Large intestine (tissue), 12 donors: Measurements from ENCODE around the gene C17orf107. TPM values are rescaled to one million over a fixed set of nuclear protein-coding genes. Genes with fewer than 3 reads are reported as not detected.
"Not testable (repeated sequence)": the region's sequence is repeated elsewhere in the genome, so short reads cannot be mapped to it uniquely, and the experiment has no call there.

Experiments
- DNase-seq, 2 donors: peaks; one replicate each; pipeline versions ENCODE4 v3.0.0 to v3.0.0-alpha.2; 2013
- H3K27ac ChIP-seq: one replicate; pipeline ENCODE4 v1.5.1; 2013; ENCODE audit warnings: low read length
- H3K27me3 ChIP-seq: 2 replicates; pipeline ENCODE4 v1.6.1; 2013; ENCODE audit warnings: low read length; ENCODE audit not compliant: control insufficient read depth, insufficient read depth
- H3K36me3 ChIP-seq: 2 replicates; pipeline ENCODE4 v1.6.1; 2013; ENCODE audit warnings: low read length; ENCODE audit not compliant: control insufficient read depth, insufficient read depth
- H3K4me1 ChIP-seq: one replicate; pipeline ENCODE4 v1.6.1; 2013; ENCODE audit warnings: low read length; ENCODE audit not compliant: control insufficient read depth, insufficient read depth
- H3K4me3 ChIP-seq: one replicate; pipeline ENCODE4 v1.5.1; 2013; ENCODE audit warnings: low read length
- H3K9me3 ChIP-seq: one replicate; pipeline ENCODE4 v1.6.1; 2013; ENCODE audit warnings: mild to moderate bottlenecking, low read depth, low read length, moderate library complexity; ENCODE audit not compliant: control insufficient read depth
- WGBS: methylation state at CpG from one replicate; pipeline ENCODE4 v1.1.5; 2013; ENCODE audit warnings: low lambda C conversion rate; ENCODE audit not compliant: insufficient coverage; 5-methylcytosine and 5-hydroxymethylcytosine counted together
- long read RNA-seq, 11 donors: transcript quantifications; one replicate each; lab custom pipeline, GENCODE V29; 2026
- polyA plus RNA-seq: library from polyadenylated mRNA; unstranded; fragments of 120-200 nt; gene quantifications from one replicate; pipeline ENCODE4 v1.2.1, GENCODE V29; 2013

The C17orf107 gene
- polyA plus RNA-seq, result 2.1 TPM
- long read RNA-seq, donor 1, result 0 reads
- long read RNA-seq, donor 2, result 0 reads
- long read RNA-seq, donor 3, result 0 reads
- long read RNA-seq, donor 4, result 0 reads
- long read RNA-seq, donor 5, partial matches to known transcripts, result 0 of 1 reads
- long read RNA-seq, donor 5, other reads (novel, unspliced or antisense), result 0 of 1 reads
- long read RNA-seq, donor 6, result 0 reads
- long read RNA-seq, donor 7, result 0 reads
- long read RNA-seq, donor 8, result 0 reads
- long read RNA-seq, donor 9, result 0 reads
- long read RNA-seq, donor 10, result 0 reads
- long read RNA-seq, donor 11, partial matches to known transcripts, result 0 of 3 reads
- long read RNA-seq, donor 11, other reads (novel, unspliced or antisense), result 0 of 3 reads

DNA sequence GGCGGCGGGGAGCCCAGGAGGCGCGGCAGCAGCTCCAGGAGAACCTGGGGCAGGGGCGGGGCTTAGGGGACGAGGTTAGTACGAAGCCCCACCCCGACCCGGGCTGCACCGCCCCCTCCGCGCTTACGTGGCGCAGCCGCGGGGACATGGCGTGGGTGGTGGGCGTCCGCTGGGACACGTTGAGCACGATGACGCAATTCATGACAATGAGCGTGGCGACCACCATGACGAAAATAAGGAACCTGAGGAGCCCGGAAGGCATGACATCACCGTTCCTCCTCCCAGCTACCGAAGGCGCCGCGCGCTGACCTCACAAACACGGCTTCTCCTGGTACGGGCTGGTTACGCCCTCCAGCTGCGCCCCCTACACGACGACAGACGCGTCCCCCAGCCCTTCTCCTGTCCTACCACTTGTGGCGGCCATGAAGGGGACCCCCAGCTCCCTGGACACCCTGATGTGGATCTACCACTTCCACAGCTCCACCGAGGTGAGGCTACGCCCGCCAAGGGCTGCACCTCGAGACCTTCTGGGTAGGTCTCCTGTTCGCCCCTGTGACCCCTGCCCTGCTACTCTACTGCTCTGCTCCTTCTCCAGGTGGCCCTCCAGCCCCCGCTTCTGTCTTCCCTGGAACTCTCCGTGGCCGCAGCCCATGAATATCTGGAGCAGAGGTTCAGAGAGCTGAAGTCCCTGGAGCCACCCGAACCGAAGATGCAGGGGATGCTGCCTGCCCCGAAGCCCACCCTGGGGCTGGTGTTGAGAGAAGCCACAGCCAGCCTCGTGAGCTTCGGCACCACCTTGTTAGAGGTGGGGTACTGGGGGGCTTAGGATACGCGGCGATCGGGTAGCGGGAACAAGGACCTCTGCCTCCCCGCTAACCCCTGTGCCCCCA is at the start of gene C17orf107:
Gene C17orf107, plus strand, starts transcription at position 196 of the 890 bp plus-strand sequence. Its CDS starts 227 bp downstream, at position 423.
- Histone ChIP-seq H3K27me3 (peaks cover 32% of the 10 kb centered on the region), H3K27ac (no peak within 1 kb of the TSS), H3K4me1 (peaks cover 32% of the 10 kb centered on the region), H3K9me3 (peaks cover 17% of the 10 kb centered on the region), H3K4me3 (peak within 1 kb of the TSS; percentile 58), H3K36me3 (peaks cover 31% of the 10 kb centered on the region)
- WGBS, result no CpG with 5 or more reads among the region's 60 CpGs
- peak; percentile 79 to 85 for DNase-seq

DNA sequence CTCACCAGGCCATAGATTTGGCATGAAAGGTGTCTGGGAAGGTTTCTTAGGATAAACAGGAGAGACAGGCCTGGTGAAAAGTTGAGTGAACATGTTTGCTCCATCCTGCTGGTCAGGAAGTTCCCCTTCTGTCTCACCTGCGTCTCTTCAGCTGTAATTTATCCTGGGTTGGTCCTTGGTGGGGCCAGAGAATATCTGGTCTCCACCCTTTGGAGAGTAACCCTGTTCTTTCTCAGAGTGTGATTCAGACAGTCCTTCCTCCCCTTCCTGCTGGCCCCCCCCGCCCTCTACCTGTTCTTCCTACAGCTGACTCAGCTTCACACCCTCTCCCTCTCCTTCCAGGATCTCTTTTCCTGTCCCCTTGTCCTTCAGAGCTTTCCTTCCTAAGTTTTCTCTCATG is 49.1 kb upstream of the C17orf107 start:
- H3K36me3 ChIP-seq, result peaks cover 13% of the 10 kb centered on the region
- WGBS, result 86% methylated on average over 1 of the region's 2 CpGs
- peaks cover 35% of the 10 kb centered on the region for H3K4me1 ChIP-seq
- H3K4me3 ChIP-seq, result no peak overlapping the region
- DNase-seq, result no peak
- no peaks in the 10 kb centered on the region for H3K9me3 ChIP-seq
- no peaks in the 10 kb centered on the region for H3K27me3 ChIP-seq
- H3K27ac ChIP-seq, result no peak overlapping the region

DNA sequence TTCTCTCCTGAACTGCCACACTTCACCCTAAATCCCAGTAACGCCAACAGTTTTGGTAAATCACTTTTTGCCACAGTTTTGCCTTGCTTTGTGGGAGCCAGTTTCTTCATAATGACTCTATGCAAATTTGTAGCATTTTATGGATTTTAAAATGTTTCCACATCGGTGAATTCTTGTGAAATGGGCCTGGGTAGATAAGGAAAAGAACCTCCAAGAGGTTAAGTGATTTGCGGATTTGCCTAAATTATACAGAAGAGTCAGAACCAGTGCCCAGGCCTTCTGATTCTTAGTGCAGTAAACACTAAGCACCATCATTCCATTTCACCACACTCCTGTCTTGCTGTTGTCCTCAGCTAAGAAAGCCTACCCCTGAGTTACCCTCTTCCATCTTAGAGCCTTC is 48.3 kb upstream of the C17orf107 start:
- Histone ChIP-seq H3K36me3 (peaks cover 13% of the 10 kb centered on the region), H3K9me3 (no peaks in the 10 kb centered on the region), H3K27me3 (no peaks in the 10 kb centered on the region), H3K4me1 (peaks cover 35% of the 10 kb centered on the region), H3K27ac (no peak overlapping the region), H3K4me3 (no peak overlapping the region)
- DNase-seq, result no peak
- 83% methylated on average over 2 of the region's 3 CpGs for WGBS

DNA sequence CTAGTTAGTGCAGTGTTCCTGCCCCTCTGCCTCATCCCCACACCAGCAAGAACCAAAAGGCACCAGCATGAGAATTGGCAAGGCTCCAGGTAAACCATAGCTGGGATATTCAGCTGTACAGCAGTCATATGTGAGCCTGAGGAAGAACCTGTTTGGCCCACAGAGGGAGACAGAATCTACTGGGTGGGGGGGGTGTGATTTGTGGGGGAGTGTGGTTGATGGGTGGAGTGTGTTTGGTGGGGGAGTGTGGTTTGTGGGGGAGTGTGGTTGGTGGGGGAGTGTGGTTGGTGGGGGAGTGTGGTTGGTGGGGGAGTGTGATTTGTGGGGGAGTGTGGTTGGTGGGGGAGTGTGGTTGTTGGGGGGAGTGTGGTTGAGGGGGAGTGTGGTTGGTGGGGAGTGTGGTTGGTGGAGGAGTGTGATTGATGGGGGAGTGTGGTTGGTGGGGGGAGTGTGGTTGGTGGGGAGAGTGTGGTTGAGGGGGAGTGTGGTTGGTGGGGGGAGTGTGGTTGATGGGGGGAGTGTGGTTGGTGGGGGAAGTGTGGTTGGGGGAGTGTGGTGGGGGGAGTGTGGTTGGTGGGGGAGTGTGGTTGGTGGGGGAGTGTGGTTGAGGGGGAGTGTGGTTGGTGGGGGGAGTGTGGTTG is 46.6 kb upstream of the C17orf107 start:
- H3K27me3 ChIP-seq, result no peaks in the 10 kb centered on the region
- H3K9me3 ChIP-seq, result no peaks in the 10 kb centered on the region
- no peak for DNase-seq
- H3K4me1 ChIP-seq, result peaks cover 26% of the 10 kb centered on the region
- H3K27ac ChIP-seq, result no peak overlapping the region
- H3K4me3 ChIP-seq, result no peak overlapping the region
- H3K36me3 ChIP-seq, result peaks cover 17% of the 10 kb centered on the region

- Histone ChIP-seq H3K4me3 (no peak overlapping the region), H3K27me3 (no peaks in the 10 kb centered on the region), H3K36me3 (peaks cover 17% of the 10 kb centered on the region), H3K4me1 (peaks cover 31% of the 10 kb centered on the region), H3K9me3 (no peaks in the 10 kb centered on the region), H3K27ac (no peak overlapping the region)
- no peak for DNase-seq
- WGBS, result no CpG with 5 or more reads among the region's 2 CpGs
Observed at GRCh38 chr17:4853208-4853671, 46.1 kb upstream of the C17orf107 start.

DNA sequence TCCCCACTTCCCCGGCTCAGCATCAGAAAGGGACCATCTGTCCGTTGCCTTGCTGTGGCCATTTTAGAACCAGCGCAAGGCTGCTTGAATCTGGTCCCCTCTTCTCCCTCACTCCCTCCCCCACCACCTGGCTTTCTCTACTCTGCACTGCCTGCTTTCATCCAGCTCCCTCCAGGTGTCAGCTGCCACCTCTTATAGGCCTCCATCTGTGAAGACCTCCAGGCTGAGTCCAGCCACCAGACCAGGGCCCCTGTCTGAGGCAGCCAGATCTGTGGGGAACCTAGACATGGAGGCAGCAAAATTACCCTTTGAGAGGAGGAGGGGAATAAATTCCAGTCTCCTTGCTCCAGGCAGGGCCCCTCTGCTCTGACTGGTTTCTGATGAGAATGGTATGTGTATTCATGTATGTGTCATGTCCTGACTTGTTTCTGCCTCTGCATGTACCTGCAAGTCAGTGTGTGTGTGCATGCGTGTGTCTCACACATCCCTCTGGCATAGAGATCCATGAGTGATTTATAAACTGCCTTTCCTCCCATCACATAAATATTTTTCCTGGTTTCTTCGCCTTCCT is 45.1 kb upstream of the C17orf107 start:
- no peaks in the 10 kb centered on the region for H3K9me3 ChIP-seq
- WGBS, result no CpG with 5 or more reads among the region's 5 CpGs
- no peak for DNase-seq
- H3K27me3 ChIP-seq, result no peaks in the 10 kb centered on the region
- no peak overlapping the region for H3K4me3 ChIP-seq
- no peak overlapping the region for H3K27ac ChIP-seq
- H3K36me3 ChIP-seq, result peaks cover 18% of the 10 kb centered on the region
- peaks cover 39% of the 10 kb centered on the region for H3K4me1 ChIP-seq

DNA sequence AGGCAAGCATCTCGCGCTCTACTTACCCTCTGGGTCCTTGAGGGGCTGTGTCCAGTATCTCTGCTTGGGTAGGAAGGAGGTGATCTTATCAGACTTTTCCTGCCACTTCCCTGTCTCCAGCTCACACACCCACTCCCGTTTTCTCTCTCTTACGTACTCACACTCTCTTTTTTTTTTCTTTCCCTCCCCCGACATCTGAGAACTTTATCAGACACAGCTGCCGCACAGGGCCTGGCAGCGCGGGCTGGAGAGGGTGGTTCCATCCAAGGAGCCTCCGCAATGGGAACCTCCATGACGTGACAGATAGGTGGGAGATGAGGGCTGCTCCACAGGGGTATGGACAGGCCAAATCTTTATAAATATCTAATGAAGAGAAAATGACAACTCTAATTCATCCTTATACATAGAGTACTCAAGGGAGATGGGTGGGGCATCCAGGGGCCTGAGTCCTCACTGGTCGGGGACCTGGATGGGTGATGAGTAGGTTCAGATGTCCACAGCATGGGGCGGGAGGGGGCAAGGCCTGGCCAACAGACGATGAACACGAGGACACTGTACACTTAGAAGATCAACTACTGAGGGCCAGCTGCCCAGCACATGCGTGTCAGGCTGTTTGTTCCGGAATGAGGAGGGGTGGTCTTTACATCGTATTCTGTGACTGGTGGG is 42.9 kb upstream of the C17orf107 start:
- Histone ChIP-seq H3K36me3 (peaks cover 35% of the 10 kb centered on the region), H3K27me3 (no peaks in the 10 kb centered on the region), H3K27ac (no peak overlapping the region), H3K4me1 (peaks cover 36% of the 10 kb centered on the region), H3K4me3 (no peak overlapping the region), H3K9me3 (no peaks in the 10 kb centered on the region)
- DNase-seq, result no peak
- WGBS, result 30% methylated on average over 2 of the region's 17 CpGs

GRCh38 chr17:4856937-4857314 is 42.4 kb upstream of the C17orf107 start:
- Histone ChIP-seq H3K27me3 (no peaks in the 10 kb centered on the region), H3K27ac (no peak overlapping the region), H3K36me3 (peaks cover 39% of the 10 kb centered on the region), H3K4me3 (no peak overlapping the region), H3K4me1 (peaks cover 36% of the 10 kb centered on the region), H3K9me3 (no peaks in the 10 kb centered on the region)
- DNase-seq, result no peak
- no CpG with 5 or more reads among the region's 7 CpGs for WGBS

GRCh38 chr17:4857347-4857746 is 42.0 kb upstream of the C17orf107 start:
- no CpG with 5 or more reads among the region's 7 CpGs for WGBS
- H3K9me3 ChIP-seq, DNase-seq, H3K4me3 ChIP-seq, H3K27me3 ChIP-seq, H3K27ac ChIP-seq: not testable (repeated sequence)
- Histone ChIP-seq H3K4me1 (peaks cover 31% of the 10 kb centered on the region), H3K36me3 (peaks cover 39% of the 10 kb centered on the region)
